GM10847 (cell line): ENCODE measurements around the gene RNU6-1.

Experiments used
- POLR2A ChIP-seq: IDR thresholded peaks from 2 replicates; pipeline ENCODE4 v1.6.1; 2011; ENCODE audit not compliant: insufficient read length; ENCODE audit errors: extremely low read depth

The RNU6-1 gene

DNA sequence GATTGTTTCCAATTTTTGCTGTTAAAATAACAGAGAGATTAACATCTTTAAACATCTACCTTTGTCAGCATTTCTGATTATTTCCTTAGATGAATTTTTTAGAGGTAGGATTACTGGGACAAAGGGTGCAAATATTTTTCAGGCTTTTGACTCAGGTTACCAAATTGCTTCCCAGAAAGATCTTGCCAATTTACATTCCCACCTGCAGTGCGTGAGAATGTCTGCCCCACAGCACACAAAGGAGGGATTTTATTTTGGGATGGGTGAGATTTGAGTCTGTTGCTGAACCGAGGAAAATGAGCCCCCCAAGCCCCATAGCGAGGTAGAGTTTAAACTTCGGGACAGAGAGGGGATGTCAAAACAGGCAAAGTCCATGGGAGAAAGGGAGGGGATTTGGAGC, 25.9 kb upstream of the RNU6-1 start:
- no peak for TF ChIP-seq POLR2A

DNA sequence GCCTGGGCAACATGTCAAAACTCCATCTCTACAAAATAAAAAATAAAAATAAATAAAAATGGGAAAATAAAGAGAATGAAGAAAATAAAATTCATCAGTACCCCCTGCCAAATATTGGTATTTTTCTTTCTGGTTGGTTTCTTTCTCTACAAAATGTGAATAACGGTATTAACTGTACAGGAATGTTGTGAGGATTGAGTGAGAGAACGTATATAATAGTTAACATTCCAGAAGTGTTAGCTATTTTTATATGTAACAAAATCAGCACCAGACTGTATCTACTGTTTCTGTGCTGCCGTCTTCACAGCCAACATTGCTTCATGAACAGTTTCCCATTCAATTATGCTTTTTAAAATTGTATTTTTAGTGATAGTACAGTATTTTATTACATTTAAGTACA, 25.5 kb upstream of the RNU6-1 start:
- TF ChIP-seq POLR2A: no peak

DNA sequence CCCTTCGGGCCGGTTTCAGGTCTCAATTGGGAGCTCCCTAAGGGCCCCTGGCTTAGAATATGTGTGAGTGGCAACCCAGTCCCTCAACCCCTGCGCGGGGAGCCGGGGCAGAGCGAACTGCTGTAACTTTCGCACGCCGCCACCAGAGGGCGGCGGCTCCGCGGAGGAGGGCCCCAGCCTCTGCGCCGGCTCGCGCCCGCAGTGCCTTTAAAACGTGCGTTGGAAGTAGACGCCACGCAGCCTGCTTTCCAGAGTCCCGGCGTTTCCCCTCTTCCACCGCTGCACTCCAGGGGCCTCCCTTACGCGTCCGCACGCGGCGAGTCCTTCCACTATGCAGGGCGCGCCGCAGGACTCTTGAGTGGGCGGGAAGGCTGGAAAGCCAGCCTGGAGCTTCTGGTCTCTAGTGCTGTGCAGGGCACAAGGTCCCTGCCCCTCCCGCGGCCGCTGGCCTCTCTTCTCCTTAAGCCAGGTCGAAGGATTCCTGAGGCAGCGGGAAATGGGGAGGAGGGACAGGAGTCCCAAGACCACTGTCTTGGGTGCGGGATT, 23.7 kb upstream of the RNU6-1 start:
- no peak for TF ChIP-seq POLR2A

DNA sequence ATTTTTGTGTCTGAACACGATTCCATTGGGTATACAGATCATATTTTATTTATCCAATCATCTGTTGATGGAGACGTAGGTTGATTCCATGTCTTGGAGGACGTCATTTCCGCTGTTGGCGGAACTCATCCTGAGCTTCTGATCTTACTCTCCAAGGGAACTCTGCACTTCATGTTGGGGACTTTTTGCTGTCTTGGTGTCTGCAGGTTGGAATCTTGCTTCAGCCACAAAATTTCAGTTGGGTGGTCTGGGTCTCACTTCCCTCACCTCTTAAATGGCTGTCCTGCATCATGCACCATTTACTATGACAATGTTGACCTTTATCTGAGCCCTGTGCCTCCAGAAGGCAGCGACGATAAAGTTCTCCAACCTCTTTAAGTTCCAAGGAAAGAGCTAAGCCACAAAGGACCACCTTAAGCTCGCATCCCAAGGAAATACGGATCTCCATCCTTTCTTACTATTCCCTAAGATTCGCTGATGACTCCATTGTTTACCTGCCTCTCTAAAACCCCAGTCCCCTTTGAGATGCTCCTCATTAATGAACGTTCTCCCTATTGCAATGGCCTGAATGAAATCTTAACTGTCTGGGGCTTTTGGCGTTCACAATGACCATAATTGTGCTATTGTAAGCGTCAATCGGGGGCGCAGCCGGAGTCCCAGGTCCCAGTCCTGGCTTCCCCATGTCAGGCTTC, 23.1 kb upstream of the RNU6-1 start:
- no peak for TF ChIP-seq POLR2A

DNA sequence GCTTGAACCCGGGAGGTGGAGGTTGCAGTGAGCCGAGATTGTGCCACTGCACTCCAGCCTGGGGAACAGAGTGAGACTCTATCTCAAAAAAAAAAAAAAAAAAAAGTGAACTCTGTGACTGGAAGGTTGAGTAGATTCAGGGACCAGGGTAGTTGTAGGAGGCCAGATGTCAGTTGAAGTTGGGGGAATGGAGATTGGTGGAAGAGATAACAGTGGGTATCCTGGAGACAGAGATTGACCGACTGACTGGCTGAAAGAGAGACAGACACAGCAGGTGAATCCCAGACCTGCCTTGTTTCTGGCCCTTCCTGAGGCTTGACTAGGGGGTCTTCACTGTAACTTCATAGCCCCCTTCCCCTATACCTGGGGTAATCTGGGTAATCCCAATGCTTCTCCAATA, 22.1 kb upstream of the RNU6-1 start:
- no peak for TF ChIP-seq POLR2A

DNA sequence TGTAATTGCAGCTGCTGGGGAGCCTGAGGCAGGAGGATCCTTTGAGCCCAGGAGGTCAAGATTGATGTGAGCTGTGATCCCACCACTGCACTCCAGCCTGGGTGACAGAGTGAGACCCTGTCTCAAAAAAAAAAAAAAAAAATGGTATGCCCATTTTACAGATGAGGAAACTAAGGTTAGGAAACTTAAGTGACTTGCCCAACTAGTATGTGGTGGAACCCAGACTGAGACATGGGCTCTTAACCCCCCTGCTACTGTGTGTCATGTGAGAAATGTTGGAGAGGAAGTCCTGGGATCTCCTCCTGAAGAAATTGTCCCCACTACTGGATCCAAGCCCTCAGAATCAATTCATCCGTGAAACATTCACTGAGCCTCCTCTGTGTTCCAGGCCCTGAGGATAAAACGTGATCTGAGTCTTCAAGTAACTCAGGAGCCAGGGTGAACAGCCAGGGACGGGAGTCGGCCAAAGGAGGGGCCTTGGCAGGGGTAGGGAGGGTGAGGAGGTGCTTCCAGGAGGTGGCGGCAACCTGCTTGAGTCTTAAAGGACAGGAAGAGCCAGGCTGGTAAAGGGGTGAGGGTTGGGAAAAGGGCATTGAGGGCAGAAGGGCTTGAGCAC, 19.6 kb upstream of the RNU6-1 start:
- no peak for TF ChIP-seq POLR2A

DNA sequence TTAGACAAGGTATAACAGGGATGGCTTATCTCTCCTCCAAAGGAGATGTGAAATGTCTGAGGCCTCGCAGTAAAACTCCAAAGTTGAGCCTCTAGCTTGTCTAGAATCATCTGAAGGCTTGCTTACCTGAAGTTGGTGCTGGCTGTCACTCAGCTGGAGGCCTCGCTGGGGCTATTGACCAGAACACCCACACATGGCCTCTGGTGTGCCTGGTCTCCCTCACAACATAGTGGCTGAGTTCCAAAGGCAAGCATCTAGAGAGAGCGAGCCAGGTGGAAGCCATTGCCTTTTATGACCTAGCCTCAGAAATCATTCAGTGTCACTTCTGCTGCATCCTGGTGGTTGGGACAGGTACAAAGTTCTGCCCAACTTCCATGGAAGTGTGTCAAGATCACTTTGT, 17.4 kb upstream of the RNU6-1 start:
- no peak for TF ChIP-seq POLR2A

DNA sequence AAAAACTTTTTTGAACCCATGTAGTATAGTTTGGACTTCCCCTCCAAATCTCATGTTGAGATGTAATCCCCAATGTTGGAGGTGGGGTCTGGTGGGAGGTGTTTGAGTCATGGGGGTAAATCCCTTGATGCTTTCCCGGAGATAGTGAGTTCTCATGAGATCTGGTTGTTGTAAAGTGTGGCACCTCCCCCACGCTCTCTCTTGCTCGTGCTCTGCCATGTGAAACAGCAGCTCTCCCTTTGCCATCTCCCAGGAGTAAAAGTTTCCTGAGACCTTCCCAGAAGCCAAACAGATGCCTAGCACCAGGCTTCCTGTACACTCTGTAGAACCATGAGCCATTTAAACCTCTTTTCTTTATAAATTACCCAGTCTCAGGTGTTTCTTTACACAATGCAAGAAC, 16.0 kb upstream of the RNU6-1 start:
- TF ChIP-seq POLR2A: no peak

DNA sequence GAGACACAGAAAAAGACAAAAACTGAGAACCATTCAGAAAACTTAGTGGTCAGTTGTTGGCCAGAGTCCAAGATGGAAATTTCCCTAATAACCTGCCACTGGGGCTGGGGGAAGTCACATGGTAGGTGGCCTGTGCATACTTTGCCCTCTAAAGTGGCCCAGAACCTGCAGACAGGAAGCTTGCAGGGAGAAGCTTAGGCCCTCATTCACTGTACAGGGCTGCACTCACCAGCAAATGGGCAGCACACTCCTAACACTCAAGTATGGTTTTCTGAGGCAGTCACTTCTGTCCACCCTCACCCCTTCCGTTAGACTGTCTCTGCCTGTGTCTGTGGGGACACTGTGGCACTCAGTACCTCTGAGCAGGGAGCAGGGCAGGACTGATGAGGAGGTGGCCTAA, 14.5 kb upstream of the RNU6-1 start:
- no peak for TF ChIP-seq POLR2A

DNA sequence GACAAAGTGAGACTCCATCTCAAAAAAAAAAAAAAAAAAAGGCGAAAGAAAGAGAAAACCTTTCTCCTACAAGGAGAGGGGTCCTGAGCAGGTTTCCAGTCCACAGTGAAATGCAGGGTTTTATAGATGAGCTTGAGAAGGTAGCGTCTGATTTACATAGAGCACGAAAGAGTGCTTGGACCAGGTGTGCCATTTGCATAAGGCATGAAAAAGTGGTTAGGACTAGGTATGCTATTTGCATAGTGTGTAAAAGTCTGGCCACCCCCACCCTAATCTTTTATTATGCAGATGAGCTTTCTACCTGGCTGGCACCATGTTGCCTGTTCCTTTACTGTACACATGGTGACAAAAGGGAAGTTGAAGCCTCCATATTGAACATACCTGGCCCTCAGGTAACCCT, 13.6 kb upstream of the RNU6-1 start:
- TF ChIP-seq POLR2A: no peak

DNA sequence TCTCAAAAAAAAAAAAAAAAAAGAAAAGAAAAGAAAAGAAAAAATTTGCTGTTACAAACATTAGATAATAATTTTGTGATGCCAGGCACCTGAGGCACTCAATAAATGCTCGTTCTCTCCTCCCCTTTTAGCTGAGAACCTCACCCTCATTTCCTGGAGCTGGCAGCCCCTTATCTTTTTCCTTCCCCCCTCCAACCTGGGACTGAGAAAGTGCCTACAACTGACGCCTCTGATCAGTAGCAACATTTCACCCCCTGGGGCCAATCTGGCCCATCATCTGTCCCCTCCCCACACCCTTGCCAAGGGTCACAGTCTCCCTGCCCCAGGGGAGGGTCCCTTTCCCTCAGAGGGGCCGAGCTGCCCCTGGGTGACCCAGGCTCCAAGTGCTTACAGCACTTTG, 12.6 kb upstream of the RNU6-1 start:
- TF ChIP-seq POLR2A: no peak

DNA sequence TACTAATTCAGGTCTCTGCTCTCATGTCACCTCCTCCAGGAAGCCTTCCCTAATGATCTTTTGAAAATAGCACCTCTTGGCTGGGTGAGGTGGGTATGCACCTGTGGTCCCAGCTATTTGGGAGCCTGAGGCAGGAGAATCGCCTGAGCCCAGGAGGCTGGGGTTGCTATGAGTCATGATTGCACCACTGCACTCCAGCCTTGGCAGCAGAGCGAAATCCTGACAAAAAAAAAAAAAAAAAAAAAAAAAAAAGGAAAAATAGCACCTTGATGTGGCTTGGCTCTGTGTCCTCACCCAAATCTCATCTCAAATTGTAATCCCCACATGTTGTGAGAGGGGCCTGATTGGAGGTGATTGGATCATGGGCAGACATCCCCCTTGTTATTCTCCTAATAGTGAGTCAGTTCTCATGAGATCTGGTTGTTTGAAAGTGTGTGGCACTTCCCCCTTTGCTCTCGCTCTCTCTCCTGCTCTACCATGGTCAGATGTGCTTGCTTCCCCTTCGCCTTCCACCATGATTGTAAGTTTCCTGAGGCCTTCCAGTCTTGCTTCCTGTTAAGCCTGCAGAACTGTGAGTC, 11.2 kb upstream of the RNU6-1 start:
- no peak for TF ChIP-seq POLR2A

DNA sequence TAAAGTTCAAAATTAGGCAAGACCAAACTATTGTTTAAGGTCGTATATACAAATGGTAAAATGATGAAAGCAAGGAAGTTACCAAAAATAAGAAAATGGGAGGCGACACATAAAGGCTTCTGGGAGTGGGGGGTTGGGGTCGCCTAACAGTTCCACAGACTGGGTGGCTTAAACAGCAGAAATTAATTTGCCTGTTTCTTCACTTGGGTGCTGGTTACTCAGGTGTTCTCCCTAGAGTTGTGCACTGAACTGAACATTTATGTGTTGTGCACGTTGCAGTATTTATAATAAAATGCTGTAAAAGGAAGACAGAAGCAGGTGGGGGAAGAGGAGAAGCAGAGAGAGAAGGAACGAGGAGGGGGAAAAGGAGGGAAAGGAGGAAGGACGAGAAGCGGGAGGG, 10.5 kb upstream of the RNU6-1 start:
- no peak for TF ChIP-seq POLR2A

DNA sequence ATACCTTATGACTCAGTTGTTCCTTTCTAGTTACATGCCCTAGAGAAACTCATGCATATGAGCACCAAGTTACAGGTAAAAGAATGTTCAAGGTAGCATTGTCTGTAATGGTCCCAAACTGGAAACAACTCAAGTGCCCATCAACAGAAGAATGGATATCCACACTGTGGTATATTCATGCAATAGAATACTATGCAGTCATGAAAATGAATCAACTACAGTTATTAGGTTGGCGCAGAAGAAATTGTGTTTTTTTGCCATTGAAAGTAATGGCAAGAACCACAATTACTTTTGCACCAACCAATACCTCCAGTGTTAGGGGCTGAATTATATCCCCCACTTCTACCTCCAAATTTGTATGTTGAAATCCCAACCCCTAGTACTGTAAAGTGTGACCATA, 9.7 kb upstream of the RNU6-1 start:
- no peak for TF ChIP-seq POLR2A

DNA sequence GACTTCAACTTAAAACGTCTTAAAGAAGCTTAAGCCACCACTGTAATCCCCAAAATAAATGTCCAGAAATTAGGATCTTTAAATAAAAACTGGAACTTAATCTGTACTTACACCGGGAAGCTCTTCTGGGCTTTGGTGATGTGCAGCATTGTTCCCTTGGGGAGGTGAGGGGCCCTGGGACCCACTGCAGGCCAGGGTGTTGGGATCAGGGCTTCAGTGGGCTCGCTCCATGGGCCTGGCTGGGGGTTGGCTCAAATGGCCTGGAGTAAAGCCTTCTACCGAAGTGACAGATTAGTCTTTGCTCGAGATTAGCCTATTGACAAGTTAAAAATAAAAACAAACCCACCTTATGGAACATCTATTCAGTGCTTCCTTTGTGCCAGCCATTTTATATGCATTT, 6.1 kb upstream of the RNU6-1 start:
- TF ChIP-seq POLR2A: no peak

DNA sequence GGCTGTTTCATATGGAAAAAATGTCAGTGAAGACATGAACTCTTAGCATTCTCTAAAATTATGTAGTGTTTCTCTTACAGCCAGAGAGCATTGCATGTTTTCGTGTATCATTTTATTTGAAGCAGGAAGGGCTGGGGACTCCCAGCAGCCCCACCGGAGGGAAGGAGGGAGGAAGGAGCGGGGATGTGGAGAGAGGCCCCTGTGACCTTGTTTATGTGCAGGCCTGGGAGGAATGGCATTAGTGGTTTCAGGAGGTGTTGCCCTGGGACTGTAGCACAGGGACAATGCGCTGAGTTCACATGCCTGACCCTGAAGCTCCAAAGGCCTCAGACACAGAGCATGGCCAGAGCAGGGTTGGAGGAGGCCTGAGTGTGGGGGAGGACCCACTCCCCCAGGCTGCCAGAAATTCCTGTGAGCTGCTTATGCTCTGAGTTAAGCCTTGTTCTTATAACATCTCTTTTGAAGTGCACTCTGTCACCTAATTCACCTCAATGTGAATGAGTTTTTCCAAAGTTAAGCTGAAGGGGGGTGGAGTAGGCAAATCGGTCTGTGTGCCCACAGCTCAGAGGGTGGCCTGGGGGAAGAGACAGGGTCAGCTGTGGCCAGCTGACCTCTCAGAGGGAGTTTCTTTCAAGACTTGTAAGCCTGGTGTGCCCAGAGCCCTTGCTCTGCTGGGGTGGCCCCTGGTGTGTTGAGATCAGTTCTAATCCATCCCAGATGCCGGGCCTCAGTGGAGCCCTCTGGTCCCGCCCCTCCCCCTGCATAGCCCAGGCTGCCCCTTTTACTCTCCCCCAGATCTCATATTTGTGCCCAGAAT, 3.9 kb upstream of the RNU6-1 start:
- no peak for TF ChIP-seq POLR2A

DNA sequence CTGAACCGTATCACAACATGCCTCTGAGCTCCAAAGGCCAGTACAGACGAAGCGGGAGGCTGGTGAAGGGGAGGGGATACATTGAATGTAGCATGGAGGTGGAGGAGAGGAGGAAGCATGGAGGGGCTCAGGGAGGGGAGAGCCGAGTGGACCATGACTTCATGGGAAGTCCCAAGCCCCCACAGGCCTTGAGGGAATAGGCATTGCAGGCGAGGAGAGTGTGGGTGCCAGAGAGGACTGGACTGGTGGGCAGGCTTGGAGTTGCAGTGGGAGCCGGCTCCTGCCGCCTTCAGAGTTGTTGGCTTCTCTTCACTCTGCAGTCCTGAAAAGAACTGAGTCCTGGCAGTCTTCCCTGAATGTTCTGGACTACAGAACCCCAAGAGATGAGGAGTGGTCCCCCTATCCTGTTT, 3.3 kb upstream of the RNU6-1 start:
- TF ChIP-seq POLR2A: no peak

DNA sequence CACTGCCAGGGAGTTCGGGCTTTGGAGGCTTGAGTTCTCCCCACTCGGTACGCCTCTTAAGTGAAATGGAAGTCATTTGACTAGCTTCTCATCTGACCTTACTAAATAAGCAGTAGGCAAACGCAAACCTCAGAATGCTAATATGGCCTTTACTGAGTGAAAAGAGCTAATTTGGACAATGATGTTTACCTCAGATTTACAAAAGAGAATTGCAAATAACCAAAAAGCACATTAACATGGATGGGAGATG, 1.6 kb upstream of the RNU6-1 start:
- no peak for TF ChIP-seq POLR2A
